ENCODE measurements around the gene SORCS3.

Gene SORCS3

GRCh38 chr10:105071980-105072379, 430.9 kb downstream of the SORCS3 start:
- DNase-seq: no peak
- no peak overlapping the region for H3K4me3 ChIP-seq (ENCODE audit: low read depth, low read length)
- no peaks in the 10 kb centered on the region for H3K27me3 ChIP-seq (ENCODE audit: insufficient read depth, low read depth, severe bottlenecking)
- H3K27ac ChIP-seq: no peak overlapping the region
- TF ChIP-seq, protein P1, sequence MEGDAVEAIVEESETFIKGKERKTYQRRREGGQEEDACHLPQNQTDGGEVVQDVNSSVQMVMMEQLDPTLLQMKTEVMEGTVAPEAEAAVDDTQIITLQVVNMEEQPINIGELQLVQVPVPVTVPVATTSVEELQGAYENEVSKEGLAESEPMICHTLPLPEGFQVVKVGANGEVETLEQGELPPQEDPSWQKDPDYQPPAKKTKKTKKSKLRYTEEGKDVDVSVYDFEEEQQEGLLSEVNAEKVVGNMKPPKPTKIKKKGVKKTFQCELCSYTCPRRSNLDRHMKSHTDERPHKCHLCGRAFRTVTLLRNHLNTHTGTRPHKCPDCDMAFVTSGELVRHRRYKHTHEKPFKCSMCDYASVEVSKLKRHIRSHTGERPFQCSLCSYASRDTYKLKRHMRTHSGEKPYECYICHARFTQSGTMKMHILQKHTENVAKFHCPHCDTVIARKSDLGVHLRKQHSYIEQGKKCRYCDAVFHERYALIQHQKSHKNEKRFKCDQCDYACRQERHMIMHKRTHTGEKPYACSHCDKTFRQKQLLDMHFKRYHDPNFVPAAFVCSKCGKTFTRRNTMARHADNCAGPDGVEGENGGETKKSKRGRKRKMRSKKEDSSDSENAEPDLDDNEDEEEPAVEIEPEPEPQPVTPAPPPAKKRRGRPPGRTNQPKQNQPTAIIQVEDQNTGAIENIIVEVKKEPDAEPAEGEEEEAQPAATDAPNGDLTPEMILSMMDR (IDR thresholded peaks at IDR 0.05; ENCODE audit: low read depth, low read length): no peak
- no peaks in the 10 kb centered on the region for H3K9me3 ChIP-seq (ENCODE audit: severe bottlenecking)
- no peaks in the 10 kb centered on the region for H3K36me3 ChIP-seq

GRCh38 chr10:105073999-105074398, 432.9 kb downstream of the SORCS3 start:
- no peaks in the 10 kb centered on the region for H3K27me3 ChIP-seq (ENCODE audit: insufficient read depth, low read depth, severe bottlenecking)
- H3K27ac ChIP-seq: no peak overlapping the region
- DNase-seq: no peak
- no peaks in the 10 kb centered on the region for H3K36me3 ChIP-seq
- no peaks in the 10 kb centered on the region for H3K9me3 ChIP-seq (ENCODE audit: severe bottlenecking)
- TF ChIP-seq, protein P1 (IDR thresholded peaks at IDR 0.05; ENCODE audit: low read depth, low read length): no peak
- H3K4me3 ChIP-seq (ENCODE audit: low read depth, low read length): no peak overlapping the region

DNA sequence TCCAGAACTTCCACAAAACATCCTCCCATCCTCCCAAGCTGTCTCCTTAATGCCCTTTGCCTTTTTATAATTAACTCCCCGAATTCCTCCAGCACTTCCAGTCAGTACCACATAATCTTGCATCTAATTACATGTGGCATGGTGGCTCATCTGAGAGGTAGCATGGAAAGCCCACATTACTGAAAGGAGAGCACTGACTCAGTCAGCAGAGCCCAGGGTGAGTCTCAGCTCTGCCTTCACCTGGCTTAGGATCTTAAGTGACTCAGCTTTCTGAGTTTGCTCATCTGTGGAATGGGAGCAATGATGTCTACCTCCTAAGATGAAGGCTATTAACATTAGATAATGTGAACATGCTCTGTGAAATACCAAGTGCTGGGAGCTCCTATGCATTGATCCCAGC, 433.9 kb downstream of the SORCS3 start:
- Histone ChIP-seq H3K27ac (no peak overlapping the region), H3K36me3 (no peaks in the 10 kb centered on the region), H3K27me3 (ENCODE audit: insufficient read depth, low read depth, severe bottlenecking) (no peaks in the 10 kb centered on the region), H3K9me3 (ENCODE audit: severe bottlenecking) (no peaks in the 10 kb centered on the region), H3K4me3 (ENCODE audit: low read depth, low read length) (no peak overlapping the region)
- DNase-seq: no peak
- TF ChIP-seq, protein P1 (IDR thresholded peaks at IDR 0.05; ENCODE audit: low read depth, low read length): no peak

DNA sequence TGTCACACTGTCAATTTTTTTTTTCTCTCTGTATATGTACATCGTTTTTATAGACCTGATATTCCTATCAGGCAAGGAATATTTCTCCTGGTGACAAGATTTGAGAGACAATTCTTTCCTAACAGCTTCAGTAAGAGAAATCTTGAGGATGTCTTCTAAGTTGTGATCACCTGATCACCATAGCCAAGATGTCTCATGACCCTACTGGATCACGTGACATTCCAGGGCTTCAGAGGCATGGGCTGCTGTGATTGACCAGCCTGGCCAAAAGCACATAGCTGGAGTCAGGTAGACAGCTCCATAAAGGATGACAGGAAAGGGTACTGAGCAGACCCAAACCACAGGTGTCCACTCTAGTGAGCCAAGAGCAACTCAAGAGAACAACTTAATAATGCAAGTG, 444.9 kb downstream of the SORCS3 start:
- TF ChIP-seq, protein P1 (IDR thresholded peaks at IDR 0.05; ENCODE audit: low read depth, low read length): no peak
- DNase-seq: no peak
- H3K27ac ChIP-seq: no peak overlapping the region
- H3K36me3 ChIP-seq: no peaks in the 10 kb centered on the region
- H3K9me3 ChIP-seq (ENCODE audit: severe bottlenecking): no peaks in the 10 kb centered on the region
- H3K27me3 ChIP-seq (ENCODE audit: insufficient read depth, low read depth, severe bottlenecking): no peaks in the 10 kb centered on the region
- H3K4me3 ChIP-seq (ENCODE audit: low read depth, low read length): no peak overlapping the region

GRCh38 chr10:105094048-105094447, 453.0 kb downstream of the SORCS3 start:
- TF ChIP-seq, protein P1 (IDR thresholded peaks at IDR 0.05; ENCODE audit: low read depth, low read length): no peak
- H3K36me3 ChIP-seq: no peaks in the 10 kb centered on the region
- DNase-seq: no peak
- no peaks in the 10 kb centered on the region for H3K9me3 ChIP-seq (ENCODE audit: severe bottlenecking)
- no peaks in the 10 kb centered on the region for H3K27me3 ChIP-seq (ENCODE audit: insufficient read depth, low read depth, severe bottlenecking)
- no peak overlapping the region for H3K4me3 ChIP-seq (ENCODE audit: low read depth, low read length)
- no peak overlapping the region for H3K27ac ChIP-seq

GRCh38 chr10:105096316-105096715, 455.2 kb downstream of the SORCS3 start:
- Histone ChIP-seq H3K36me3 (no peaks in the 10 kb centered on the region), H3K27me3 (ENCODE audit: insufficient read depth, low read depth, severe bottlenecking) (no peaks in the 10 kb centered on the region), H3K9me3 (ENCODE audit: severe bottlenecking) (no peaks in the 10 kb centered on the region), H3K27ac (no peak overlapping the region), H3K4me3 (ENCODE audit: low read depth, low read length) (no peak overlapping the region)
- TF ChIP-seq, protein P1 (IDR thresholded peaks at IDR 0.05; ENCODE audit: low read depth, low read length): no peak
- DNase-seq: no peak

Measured in WERI-Rb-1 (cell line).